ENCODE results near the gene TEX2.

TEX2 gene

DNA sequence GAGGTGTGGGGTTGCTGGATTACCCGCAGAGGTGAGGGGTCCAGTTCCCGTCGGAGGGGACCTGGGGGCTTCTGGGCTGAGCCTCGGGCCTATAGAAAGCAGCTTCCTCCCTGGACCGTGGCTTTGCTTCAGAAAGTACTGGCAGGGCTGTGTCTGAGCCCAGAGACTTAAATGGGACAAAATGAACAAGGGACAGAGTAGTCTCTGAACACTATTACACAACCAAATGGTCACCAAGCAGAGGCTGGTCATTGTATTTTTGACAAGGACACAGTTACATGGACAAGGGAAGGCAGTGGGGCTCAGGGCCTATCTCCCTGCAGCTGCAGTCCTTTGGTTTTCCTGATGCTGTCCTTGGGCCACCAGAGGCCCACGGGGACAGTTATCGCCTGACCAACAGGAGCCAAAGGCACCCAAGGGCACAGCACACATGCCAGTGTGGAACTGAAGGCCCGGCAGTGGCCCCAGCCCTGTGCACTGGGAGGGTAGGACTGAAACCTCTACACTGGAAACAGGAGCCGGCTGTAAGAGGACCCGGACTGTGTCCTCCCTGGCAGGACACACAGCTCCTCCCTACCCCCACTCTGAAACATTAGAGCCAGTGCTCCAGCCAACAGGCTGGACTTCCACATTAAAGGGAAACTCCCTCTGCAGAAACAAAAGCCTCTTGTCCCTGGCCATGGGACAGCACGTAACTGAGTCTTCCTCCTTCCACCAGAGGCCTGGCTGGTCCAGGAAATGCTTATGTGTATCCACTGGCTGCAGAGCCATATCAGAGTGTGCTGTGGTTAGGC, 107.1 kb downstream of the TEX2 start:
- DNase-seq, result no peak

DNA sequence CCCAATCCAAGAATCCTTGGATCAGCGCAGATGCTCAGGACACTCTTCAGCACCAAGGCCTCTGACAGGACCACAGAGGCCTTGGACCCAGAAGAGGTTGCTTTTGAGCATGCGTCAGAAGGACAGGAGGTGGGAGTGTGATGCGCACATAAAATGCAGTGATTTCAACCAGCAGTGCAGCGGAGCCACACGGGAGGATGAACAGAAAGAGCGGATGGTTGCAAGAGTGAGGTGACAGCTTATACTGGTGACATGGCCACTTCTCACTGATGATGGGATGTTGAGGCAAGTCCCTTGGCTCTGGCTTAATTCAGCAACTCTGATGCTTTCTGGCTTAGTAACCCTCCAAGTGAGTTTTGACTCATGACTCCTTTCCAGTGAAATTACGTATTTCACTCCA, 107.9 kb downstream of the TEX2 start:
- DNase-seq, result no peak

DNA sequence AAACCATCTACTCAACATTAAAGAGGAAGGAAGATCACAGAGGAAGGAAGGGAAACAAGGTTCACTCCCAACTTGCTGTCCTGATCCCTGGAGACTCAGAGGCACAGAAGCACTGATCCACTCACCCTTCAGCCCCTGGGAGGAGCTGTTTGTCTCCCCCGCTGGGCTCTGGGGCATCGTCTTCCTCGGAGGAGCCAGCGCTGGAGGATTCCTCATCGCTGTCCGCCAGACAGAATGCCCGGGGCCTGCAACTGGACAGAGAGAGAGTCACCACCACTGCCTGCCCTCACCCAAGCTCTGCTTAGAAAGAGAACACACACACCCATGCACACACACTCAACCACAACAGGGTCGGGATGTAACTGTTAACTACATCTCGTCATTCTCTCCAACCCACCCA, 108.3 kb downstream of the TEX2 start:
- DNase-seq, result peak; percentile 10

DNA sequence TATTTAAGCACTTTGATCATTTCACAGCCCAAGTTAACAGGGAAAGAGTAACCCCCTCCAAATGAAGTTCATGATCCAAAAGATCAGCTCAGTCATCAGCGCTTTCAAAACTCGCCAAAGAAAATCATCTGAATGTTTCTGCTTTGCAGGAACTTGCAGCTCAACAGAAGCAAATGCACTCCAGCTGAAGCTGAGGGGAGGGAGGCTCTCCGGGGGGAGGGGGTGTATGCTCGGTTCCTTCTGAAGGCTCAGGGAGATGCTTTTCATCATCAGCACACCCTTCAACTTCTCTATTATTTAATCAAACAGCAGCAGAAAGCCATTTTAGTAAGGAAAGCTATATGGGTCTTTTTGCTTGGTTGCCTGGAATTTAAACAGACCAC, 108.8 kb downstream of the TEX2 start:
- no peak for DNase-seq

DNA sequence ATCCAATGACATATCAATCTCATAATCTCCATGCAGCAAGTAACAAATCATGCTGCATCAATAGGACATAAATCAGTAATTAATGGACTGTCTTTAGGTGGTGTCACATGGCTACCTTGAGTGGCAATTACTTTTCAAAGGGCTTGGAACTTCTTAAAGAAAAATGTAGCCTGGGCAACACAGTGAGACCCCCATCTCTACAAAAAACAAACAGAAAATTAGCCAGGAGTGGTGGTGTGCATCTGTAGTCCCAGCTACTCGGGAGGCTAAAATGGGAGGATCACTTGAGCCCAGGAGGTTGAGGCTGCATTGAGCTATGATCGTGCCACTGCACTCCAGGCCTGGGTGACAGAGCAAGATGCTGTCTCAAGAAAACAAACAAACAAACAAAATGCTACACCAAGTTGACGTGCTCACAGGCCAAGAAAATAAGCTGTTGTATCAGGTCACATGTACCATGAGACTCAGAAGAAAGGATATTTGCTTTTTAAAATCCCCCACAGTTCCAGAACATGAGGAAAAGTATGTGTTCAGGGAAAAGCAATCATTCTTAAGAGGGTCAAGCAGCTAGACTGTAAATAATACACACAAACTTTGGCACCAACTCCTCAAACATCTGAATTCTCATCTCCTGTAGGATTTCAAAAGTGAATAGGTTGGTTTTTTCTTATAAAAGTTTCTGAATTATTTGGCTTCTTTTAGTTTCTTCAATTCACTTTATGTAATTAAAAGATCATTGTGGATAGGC, 109.3 kb downstream of the TEX2 start:
- no peak for DNase-seq

DNA sequence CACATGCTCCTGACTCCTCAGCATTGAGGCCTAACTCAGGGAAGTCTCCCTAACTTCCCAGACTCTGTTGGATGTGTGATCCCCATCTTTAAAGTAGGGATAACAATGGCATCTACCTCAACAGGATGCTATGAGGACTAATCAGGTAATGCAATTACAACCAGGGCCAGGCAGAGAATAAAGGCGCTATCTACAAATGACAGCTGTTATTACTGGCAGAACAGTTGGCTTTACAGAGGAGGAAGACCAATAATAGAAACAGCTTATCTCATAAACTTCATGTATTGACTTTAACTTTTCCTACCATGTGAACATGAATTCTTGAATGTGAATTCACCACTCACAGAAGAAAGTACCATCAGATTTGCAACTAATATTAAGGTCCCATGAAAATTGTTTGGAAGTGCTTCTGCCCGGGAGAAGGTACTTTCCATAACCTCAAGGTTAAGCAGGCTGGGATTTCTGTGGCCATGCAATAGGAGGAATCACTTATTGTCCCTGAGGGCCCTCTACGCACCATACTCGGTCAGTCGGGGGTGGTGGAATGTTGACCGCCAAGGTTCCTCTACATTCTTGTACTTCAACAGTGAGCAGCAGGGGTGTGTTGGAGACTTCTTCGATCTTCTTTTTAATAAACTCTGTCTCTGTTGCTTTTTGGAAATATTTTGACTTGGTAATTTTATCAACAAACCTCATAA, 110.5 kb downstream of the TEX2 start:
- no peak for DNase-seq

DNA sequence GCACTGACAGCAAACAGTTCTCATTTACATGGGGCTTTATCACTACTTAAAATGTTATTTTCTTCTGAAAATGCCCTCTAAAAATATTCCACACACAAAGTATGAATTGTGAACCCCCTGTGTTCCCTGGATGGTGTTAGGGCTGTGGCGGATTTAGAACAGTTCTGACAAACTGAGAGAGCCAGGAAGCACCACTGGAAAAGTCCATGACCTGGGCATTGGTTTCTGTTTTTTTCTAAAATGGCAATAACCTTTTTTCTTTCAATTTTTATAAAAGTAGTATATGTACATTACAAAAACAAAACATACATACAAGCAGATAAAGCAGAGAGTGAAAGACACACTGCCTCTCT, 112.1 kb downstream of the TEX2 start:
- DNase-seq, result no peak

DNA sequence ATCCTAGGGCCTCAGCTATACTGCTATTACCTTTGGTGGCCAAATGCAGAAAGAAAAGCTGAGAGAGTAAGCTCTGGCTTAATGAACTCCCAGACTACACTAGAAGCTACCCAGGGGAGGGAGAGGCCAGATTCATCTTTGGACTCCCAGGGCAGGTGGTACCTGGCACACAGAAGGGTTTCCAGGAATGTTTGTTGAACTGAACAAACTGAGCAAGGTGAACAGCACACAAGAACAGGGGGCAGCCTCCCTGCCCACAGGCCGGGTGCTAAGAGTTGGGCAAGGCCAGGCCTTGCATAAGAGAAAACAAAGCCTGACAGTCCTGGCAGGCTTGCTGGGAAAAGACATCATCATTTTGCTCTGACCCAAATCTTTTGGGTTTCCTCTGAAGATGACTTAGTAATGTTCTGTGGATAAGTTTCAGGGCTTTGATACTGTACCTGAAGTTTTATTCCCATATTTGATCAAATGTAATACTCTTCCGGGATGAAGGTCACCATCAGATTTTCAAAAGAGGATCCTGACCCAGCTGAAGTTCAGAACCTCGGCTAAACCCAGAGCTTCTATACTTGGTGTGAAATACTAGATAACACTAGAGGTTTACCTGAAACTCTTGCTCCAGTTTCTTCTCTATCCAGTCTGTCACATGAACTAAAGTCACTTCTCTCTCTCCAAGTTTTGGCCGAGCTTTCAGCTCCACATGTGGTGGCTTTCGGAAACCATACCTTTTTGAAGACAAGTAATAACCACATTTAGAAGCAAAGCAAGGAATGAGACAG, 112.6 kb downstream of the TEX2 start:
- DNase-seq, result peak; percentile 23

DNA sequence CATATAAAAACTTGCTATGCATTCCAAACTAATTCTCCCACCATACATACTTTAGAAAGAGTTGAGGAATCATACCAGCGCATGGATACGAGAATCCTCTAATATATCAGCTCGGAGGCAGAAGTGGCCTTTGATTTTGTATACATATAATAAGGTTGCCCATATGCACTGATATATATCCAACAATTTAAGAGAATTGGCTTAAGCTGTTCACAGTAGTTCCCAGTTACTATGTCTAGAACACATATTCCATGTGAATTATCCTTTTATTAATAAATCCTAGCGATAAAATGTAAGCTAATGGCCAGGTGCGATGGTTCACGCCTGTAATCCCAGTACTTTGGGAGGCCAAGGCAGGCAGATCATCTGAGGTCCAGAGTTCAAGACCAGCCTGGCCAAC, 113.9 kb downstream of the TEX2 start:
- no peak for DNase-seq

DNA sequence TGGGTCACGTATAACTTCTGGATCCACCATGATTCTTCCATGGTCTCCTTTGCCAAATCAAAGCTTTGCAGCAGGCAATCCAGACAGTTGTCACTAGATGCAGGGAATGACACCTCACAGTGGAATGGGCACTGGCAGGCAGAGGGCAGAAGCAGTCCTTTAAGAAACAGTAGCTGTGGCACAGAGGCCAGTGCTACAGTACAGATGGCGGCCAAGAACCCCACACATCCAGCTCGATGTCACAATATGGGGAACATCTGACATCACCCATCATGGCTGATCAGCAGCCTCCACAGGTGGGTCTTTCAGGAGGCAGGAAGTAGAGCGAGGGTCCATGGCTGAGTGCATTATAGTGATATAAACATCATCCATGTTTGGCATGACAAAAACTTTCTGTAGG, 114.4 kb downstream of the TEX2 start:
- DNase-seq, result peak; percentile 22

DNA sequence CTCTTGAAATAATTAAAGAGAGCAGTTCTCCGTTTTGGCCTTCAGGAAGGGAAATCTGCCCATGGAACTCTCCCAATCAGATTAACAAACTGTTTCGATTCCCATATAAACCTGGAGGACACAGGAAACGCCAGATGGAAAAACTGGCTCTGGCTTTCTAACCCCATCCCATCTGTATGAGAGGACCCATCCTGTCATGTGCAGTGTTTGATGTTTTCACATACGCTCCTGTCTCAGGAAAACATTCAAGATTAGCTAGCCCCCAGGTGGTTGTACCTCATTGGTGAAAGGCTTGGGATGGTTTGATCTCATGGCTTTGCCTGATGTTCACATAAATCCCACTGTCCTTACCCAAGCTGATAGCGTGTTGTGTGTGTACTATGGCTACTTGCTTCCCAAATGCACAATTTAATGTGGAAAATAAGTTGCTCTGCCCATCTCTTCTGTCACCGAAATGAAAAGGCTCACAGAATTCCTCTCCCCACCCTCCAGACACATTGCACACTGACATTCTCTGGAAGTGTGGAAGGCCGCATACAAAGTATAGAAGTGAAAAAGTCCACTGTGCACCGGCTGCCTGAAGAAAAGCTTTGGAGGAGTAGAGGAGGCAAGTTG, 114.9 kb downstream of the TEX2 start:
- DNase-seq, result peak; percentile 45

DNA sequence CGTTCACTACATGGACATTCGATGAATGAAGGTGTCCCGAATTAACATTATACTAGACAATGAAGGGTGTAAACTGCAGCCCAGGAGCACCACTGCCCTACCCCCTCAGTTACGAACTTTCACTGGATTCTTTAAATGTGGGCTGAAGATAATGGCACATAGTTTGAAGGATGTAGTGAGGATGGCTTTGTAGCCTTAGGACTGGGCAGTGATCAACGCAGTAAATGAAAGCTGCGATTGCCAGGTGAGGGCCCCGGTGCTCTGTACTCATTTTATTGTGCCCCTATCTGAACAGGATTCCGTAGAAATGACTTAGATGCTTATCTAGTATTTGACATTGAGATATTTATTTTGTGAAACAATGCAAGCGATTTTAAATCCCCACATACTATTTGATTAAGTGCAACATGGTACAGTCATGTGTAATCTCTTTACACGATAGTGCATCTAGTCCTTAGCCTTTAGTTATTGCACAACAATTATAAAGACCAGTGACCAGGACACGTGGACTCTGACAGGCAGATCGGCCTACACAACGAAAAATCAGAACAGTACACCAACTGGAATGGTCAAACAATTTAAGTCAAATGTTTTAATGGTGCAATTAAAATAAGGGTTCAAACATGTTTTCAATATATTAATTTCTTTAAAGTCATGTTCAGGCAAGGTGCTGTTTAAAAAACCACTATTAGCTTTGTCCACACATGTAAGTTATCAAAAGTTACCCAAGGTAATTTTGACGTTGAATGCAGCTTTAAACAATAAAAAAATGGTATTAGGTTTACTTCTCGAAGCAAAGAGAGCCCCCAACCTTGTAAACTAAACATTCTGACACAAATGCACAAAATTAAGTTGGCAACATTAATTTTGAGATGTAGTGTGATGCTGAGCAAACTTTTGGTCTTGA, 115.7 kb downstream of the TEX2 start:
- peak; percentile 52 for DNase-seq

DNA sequence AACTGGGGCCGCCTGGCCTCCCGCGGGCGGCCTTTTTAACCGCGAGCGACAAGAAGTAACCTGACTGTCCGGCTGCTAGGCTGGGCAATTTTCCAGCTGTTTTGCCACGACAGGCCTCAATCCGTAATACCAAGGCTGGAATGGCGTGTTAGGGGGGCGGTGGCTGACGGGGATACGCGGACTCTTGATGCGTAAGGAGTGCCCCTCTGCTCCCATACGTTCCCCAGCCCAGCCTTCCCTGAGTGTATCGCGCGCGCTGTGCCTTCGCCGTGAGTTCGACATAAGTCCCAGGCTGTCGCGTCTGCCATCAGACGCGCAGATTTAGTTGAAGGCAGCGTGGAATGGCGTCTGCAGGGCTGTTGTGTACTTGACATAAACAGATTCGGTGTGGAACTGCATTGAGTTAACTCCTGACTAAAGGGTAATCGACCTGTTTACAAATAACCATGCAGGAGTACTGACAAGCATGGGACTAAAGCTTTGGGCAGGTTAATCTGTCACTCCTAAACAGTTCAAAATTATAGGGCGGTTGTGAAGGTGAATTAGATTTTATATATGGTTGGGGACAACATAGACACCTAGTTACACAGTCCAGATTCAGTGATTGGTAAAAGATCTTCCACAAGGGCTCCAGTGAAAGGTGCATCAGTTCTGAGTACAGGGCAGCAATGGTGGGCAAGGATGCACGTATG, 116.5 kb downstream of the TEX2 start:
- DNase-seq, result peak; percentile 60

DNA sequence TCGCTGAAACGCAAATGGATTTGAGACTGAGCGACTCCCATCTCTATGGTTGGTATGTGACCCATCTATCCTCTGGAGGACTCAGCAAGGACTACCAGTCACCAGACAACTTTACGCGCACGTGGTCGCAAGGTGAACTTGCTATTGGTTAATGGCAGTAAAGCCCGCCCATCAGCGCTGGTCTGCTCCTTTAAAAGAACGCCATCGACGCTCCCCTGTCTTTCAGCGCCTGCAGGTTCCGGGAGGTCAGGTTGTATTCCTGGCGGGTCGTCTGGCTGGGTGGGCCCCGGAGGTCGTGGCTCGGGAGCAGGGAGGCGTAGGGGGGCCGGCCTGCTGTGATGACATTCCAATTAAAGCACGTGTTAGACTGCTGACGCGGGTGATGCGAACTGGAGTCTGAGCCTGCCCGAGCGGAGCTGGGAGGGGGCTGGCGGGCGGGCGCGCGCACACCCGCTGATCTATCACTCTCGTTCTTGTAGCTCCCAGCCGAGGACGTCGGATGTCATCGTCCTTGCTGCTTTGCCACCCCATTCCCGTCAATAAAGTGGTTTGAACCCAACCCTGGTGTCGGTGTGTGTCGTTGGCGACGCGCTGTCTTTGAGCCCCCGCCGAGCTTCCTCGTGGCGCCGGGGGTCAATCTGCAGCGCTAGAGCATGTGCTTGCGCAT, 117.2 kb downstream of the TEX2 start:
- DNase-seq, result peak; percentile 99

DNA sequence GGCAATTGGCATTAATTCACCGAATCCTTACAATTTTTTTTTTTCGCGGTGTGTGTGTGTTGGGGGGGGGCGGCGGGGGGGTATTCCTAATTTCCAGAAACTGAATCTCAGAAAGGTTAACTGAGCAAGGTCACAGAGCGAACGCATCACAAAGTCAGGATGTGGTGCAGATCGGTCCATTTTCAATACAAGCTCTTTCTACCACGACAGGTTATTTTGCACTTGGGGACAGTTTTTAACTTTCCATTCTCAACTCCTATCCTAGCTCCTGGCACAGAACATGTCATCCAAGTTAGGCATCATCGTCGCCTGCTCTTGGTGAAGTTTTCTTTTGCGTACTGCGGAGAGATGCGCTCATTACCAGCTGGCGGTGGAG, 117.7 kb downstream of the TEX2 start:
- no peak for DNase-seq

DNA sequence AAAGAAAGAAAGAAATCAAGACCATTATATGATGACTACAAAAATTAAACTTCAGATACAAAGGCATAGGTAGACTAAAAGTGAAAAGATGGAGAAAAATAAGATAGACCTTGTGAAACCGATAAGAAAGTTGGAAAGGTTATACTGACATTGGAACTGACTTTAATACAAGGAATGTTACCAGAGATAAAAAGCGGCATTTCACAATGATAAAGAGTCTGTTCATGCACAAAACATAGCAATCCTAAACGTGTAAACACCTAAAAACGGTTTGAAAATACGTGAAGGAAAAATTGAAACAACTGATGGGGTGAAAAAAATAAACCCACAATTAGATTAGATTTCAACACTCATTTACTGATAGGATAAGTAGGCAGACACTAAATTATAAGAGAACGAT, 123.5 kb downstream of the TEX2 start:
- DNase-seq, result no peak

DNA sequence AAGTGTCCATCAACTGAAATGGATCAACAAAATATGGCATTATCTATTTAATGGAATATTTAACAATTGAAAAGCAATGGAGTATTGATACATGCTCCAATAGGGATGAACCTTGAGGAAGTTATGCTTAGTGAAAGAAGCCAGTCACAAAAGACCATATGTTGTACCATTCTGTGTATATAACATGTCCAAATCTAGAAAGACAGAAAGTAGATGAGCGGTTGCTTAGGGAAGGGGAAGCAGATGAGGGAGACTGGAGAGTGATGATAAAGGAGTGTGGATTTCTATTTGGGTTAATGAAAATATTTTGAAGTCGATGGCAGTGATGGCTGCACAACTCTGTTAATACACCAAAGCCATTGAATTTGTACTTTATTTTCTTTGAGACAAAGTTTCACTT, 124.6 kb downstream of the TEX2 start:
- DNase-seq, result no peak

DNA sequence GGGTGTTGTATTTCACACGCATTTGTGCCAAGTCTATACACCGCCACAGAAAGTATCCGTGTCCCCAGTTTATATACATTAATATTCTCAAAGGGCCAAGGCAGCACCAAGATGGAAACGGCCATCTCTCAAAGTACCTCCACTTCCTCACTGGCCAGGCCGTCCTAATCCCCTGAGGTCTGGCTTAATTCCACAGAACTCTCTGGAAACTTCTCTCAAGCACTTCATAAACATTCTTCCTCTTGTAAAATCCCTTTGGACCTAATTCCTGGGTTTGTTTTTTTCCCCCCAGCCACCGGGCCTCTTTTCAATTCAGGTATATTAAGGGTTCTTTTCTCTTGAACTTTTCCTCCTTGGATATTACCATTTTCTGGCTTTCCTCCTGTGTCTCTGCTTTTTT, 128.1 kb downstream of the TEX2 start:
- DNase-seq, result no peak

DNA sequence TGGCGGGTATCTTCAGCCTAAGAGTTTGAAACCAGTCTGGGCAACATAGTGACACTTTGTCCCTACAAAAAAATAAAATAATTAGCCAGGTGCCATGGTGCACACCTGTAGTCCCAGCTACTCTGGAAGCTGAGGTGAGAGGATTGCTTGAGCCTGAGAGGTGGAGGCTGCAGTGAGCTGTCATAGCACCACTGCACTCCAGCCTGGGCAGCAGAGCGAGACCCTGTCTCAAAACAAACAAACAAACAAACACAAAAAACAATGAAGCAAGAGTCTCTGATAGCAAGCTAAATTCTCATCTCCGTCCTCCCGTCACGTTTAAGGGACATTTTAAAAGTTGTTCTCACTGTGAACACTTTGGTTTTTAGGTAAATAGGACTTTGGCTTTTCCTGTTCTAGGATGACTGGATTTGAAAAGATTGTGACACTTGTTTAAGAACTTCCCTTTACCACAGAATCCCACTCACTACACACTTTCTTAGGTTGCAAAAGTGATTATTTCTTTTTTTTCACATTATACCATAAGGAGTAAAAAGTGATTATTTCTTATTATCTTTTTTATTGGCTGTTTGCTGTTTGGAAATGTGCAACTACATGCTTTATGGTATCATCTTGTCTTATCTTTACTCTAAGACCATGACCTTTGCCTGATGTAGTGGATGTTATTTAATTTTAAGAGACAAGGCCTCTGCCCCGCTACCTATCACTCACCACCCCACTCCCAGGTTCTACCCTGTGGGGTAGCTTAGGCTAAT, 128.7 kb downstream of the TEX2 start:
- no peak for DNase-seq

Measured in EL (cell line).